ENCODE measurements around the gene KRT27. TPM values are rescaled to one million over a fixed set of nuclear protein-coding genes. Genes with fewer than 3 reads are reported as not detected.
A peak's percentile ranks its signal among the peaks of the same experiment; 100 is the strongest.
"Not testable (repeated sequence)": the region's sequence is repeated elsewhere in the genome, so short reads cannot be mapped to it uniquely, and the experiment has no call there.

Gene KRT27, protein sequence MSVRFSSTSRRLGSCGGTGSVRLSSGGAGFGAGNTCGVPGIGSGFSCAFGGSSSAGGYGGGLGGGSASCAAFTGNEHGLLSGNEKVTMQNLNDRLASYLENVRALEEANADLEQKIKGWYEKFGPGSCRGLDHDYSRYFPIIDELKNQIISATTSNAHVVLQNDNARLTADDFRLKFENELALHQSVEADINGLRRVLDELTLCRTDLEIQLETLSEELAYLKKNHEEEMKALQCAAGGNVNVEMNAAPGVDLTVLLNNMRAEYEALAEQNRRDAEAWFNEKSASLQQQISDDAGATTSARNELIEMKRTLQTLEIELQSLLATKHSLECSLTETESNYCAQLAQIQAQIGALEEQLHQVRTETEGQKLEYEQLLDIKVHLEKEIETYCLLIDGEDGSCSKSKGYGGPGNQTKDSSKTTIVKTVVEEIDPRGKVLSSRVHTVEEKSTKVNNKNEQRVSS
- polyA plus RNA-seq (ENCODE audit: insufficient read length in 10 of 10): not detected
- long read RNA-seq, donor 1: 0 reads
- long read RNA-seq, donor 2: 0 reads
- long read RNA-seq, donor 3: 0 reads
- long read RNA-seq, donor 4: 0 reads
- long read RNA-seq, donor 5: 0 reads
- long read RNA-seq, donor 6: 0 reads
- long read RNA-seq, donor 7: 0 reads
- long read RNA-seq, donor 8: 0 reads
- long read RNA-seq, donor 9: 0 reads

DNA sequence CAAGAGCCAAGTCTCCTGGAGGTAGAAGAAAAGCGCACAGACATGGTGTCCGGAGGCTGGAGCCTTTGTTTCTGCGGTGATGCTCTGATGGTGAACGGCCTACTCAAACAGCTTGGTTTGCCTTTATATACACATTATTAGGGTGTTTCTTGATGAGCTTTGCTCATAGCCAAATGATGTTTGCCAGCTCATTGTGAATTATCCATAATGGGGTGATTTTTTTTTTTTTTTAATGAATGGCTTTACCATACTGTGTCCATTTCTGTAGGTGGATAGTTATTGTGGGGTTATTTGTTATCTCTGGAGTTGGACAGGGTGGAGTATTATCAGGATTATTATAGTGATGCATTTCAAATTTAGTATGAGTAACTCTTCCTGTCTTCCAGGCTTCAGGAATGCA is at the start of gene KRT27:
Gene KRT27, minus strand, starts transcription at position 101 of the 400 bp plus-strand sequence. Its CDS starts 57 bp downstream, at position 44.
- DNase-seq: no peak

DNA sequence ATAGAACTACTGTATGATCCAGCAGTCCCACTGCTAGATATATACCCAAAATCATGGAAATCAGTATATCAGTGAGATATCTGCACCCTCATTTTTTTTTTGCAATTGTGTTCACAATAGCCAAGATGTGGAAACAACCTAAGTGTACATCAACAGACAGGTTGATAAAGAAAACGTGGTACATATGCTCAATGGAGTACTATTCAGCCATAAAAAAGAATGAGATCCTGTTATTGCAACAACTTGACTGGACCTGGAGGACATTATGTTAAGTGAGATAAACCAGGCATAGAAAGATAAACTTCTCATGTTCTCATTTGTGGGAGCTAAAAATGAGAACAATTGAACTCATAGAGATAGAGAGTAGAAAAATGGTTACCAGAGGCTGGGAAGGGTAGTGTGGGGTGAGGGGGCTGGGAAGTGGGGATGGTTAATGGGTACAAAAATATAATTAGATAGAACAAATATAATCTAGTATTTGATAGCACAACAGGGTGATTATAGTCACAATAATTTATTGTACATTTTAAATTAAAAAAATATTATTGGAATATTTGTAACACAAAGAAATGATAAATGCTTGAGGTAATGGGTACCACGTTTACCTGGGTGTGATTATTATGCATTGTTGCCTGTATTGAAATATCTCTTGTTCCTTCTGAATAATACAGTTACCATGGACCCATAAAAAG is 47.9 kb upstream of the KRT27 start:
- no peak for DNase-seq

DNA sequence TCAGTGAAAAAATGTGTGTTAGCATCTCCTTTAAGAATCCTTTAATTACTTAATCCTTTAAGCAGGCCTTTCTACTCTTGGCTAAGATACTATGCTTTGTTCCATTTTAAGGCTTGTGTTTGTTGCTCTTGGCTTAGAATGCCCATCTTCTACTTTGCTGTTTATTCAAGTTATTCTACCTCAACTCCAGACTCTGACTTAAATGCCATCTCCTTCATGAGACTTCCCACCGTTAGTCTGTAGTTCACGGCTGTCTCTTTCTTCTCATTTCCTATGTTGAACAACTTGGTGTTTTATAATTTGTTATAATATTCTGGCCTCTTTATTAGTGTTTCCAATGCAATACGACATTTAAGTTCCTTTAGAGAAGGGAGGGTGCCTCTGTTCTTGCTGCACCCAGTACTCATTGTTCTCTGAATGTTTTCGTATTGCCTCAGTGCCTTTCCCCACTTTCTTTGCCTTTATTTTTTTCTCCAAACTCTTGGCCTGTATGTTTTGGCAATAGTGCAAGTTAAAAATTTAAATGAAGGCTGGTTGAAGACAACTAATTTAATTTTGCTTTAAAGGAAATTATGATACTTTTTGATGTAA is 46.2 kb upstream of the KRT27 start:
- no peak for DNase-seq

DNA sequence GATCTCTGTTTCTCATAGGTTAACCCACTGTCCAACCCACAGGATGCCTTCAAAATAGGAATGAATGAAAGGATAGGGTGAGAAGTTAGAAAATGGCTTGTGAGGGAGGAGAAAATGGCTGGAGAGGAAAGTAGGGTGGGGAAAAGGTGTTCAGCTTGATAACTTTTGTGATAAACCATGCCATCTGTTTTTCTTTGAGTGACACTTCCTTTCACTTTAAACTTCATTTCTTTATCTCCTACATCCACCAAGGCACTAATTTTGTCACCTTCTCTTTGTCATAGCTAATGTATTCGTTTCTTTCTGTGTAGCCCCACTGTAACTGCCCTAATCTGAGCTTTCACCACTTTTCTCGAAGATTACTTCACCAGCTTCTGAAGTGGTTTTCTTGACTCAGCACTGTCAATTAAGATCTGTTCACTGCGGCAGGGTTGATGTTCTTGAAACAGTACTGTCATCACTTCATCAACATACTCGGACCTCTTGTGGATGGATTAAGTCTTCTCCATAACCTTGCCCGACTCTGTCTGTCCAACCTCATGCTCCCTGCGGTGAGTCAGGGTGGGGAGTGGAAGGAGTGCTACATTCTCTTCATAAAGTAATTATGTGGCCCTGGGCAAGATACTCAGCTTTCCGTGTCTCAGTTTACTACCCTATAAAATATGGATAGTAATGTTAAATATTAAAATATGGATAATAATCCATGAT is 45.5 kb upstream of the KRT27 start:
- no peak for DNase-seq

DNA sequence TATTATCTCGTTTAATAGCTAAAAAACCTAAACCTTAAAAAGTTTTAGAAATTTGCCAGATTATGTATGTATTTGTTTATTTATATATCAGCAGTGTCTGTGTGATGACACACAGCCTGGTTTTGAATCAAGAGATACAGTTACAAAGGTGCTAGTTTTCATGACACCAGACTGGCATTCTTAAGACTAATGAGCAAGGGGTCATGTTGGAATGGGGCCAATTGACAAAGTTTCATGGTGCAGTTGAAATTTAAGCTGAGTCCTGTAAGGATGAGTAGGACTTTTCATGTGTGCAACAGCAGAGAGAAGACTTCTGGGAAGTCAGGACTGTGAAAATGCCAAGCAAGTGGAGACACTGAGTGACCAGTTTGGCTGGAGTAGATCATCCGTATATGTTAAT is 43.2 kb upstream of the KRT27 start:
- DNase-seq: no peak

DNA sequence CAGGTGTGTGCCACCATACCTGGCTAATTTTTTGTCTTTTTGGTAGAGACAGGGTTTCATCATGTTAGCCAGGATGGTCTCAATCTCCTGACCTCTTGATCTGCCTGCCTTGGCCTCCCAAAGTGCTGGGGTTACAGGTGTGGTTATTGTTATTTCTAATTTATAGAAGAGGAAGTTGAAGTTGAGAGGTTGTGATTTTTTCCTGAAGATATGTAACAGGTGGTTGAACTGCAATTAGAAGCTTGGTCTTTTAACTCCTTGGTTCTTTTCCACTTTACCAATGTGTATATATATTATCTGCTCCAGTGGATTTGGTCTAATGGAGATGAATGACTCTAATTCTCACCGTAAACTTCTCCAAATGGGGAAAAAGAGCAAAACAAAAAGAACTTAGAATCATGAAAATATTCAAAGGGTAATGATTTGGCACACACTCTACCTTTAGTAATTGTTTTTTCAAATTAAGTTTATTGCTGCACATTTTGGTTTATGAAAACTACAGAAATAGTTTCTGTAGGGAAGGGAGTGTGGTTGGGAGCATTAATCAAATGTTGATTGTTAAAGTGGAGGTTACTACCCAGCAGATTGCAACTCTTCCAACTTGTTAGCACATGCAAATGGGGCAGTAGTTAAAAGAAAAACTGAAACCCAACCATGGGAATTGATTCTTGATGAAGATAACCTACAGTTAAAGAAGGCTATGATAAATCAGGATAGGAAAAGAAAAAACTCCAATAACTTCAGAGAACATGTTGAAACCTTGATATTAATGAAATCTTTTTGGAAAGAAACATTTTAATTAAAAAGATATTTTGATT is 41.9 kb upstream of the KRT27 start:
- no peak for DNase-seq

DNA sequence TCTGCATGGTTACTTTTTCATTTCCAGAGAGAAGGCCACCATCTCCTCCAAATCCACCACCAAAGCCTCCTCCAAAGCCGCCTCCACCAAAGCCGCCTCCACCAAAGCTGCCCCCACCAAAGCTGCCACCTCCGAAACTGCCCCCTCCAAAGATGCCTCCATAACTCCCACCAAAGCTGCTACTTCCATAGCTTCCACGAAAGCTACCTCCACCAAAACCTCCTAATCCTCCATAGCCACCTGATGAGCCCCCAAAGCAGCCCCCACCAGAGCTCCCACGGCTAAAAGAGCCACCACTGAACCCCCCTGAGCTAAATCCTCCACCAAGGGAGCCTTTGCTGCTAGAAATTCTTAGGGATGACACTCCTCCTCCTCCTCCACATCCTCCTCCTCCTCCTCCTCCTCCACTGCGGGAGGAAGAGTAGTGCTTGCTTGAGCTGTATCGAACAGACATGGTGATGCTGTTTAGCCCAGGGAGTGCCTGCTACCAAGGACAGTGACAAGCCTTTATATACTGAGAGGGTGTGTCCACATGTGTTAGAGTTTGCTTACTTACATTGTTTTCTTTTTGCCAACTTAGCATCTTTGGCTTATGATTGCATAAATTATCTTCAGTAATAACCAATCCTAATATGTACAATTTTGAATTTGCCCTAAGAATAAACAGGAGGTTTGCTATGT is 39.9 kb upstream of the KRT27 start, which contains the start of gene KRT10:
Gene KRT10, minus strand, starts transcription at position 483 of the 681 bp plus-strand sequence. Its CDS starts 29 bp downstream, at position 454.
- no peak for DNase-seq

DNA sequence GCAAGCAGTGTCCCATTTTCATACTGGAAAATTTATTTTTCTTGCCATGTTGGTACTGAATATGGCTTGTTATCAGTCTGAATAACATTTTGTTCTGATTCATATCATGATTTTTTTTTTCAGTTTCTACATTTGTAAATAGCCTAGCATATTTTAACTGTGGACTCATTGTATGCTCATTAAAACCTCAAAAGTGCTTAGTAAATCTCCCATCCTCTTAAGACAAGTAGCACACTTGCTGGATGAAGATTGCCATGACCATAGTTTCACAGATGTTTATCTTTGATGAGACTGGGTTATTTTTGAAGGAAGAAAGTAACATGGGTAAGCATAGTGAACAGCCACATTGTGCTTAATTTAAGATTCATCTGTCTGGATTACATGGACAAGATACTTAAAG is 39.2 kb upstream of the KRT27 start:
- DNase-seq: no peak

DNA sequence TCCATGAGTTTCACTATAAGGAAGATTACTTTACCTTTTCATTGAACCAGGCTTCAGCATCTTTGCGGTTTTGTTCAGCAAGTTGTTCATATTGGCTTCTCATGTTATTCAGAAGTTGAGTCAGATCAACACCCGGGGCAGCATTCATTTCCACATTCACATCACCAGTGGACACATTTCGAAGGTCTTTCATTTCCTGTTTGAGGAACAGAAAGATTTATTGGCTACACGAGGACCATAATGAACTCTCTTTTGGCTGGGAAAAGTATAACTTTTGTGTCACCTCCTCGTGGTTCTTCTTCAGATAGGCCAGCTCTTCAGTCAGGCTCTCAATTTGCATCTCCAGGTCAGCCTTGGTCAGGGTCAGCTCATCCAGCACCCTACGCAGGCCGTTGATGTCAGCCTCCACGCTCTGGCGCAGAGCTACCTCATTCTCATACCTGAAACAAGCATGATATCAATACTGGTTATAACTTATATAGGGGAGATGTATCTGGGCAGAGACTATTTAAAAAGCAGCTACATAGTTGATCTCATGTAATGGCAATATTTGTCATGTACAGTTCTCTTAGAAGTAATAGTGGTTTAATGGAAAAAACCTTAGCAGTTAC is 38.0 kb upstream of the KRT27 start:
- no peak for DNase-seq

DNA sequence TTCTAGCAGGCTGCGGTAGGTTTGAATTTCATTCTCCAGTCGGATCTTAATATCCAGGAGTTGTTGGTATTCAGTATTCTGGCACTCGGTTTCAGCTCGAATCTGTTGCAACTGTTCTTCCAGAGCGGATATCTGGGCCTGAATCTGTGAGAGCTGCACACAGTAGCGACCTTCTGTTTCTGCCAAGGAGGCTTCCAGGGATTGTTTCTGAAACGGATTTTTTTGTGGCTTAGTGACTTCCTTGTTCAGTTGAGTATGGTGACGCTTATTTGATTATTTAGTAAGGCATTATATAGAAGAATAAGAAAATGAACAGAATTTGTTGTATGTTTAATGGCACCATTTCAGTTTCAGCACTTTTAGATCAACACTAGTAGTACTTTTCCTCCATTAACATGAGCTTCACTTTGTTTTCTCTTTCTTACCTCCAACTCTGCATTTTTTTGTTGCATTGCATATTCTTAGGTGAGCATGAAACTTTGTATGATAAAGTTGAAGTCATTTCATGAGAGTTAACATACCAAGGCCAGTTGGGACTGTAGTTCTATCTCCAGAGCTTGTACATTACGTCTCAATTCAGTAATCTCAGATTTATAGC is 37.3 kb upstream of the KRT27 start:
- peak; percentile 9 to 61 (median 26) for DNase-seq

DNA sequence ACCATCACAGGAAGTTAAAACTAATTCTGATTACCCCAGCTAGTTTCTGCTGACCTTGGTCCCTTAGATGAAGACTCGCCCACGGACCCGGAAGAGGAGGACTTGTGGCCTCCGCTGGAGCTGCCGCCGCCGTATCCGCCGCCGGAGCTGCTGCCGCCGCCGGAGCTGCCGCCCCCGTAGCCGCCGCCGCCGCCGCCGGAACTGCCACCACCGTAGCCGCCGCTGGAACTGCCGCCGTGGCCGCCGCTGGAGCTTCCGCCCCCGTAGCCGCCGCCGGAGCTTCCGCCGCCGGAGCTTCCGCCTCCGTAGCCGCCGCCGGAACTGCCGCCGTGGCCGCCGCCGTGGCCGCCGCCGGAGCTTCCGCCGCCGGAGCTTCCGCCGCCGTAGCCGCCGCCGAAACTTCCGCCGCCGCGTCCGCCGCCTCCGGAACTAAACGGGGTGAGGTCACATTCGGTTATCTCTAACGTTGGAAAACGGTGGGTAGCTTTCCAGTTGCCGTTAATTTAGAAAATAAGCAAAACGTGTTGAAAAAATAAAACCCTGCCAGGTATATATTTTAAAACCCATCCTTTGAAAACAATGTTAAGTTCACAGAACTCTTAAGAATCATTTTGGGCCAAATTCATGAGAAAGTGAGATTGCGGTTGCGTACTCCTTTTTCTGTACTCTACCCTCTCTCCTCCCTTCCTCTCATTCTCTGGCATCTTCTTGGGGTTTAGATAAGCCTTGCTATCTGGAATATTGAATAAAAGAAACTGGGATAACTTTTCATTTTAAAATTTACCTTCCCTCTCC is 36.6 kb upstream of the KRT27 start:
- peak; percentile 80 to 94 (median 85) for DNase-seq

DNA sequence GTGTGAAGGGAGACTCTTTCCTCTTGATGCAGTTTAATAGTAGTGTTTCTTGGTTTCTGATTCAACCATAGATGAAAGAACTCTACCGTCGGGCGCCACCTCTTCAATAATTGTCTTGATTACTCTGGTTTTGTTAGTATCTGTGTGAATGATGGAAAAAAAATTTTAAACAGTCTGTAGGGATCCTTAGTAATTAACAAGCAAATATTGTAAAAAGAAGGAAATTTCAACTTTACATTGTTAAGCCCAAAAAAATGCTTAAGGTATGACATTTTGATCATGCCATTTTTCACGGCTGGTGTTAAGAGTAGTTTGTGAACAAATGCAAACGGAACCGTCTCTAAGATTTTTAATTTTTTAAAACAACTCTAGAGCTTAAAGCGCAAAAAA is 36.0 kb upstream of the KRT27 start:
- DNase-seq: peak in 1 of 3 donors; percentile 6

DNA sequence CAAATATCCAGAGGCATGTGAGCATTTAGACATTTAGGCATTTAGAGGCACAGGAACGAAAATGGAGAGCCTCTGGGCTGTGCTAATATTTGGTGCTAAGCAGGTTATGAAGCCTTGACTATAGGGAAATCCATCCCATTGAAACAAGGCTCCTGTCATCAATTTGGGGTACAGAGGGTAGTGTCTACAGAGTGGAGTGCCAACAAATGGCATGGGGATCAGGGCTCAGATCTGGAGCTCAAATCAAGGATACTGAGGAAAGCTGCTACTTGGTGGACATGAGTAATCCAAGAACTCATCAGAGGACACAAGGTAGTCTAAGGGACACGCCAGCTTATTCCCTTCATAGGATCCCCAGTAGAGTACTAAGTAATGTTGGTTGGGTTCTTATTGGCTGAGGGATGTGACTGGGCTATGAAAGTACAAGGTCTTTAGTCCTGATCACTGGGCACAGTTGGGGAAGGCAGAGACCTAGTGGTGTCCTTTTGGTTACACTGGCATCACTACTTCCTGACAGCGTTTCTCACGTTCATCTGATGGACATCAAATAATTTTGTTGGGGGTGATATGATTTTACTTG is 34.8 kb upstream of the KRT27 start:
- DNase-seq: no peak

DNA sequence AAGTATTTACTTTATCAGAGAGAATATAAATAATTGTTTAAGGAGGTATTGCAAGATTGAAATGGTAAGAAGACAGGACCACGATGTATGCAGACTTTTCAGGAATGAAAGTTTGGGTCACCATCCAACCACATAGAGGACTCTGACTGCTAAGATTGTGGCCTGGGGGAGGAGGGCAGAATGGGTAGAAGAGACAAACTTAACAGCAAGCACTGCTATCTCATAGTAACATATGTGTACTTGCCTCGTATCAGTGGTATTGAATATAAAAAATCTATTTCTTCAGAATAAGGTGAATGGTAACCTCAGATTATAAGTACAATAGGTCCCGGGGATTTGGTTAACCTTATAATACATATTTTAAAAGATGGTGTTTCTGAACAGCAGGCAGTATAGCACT is 34.2 kb upstream of the KRT27 start:
- DNase-seq: no peak

DNA sequence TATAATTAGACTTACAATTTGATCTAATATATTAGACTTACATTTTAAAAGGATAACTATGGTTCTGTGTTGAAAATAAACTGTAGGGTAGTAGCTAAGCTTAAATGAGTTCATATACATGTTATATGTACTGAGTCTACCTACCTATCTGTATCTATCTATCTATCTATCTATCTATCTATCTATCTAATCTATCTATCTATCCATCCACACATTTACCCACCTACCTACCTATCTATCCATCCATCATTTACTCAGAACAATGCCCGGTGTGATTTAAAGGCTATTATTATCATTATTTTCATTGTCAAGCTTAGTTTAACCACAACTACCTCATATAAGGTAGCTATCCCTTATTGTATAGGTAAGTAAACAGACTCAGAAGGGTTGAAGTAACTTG is 33.0 kb upstream of the KRT27 start:
- no peak for DNase-seq

DNA sequence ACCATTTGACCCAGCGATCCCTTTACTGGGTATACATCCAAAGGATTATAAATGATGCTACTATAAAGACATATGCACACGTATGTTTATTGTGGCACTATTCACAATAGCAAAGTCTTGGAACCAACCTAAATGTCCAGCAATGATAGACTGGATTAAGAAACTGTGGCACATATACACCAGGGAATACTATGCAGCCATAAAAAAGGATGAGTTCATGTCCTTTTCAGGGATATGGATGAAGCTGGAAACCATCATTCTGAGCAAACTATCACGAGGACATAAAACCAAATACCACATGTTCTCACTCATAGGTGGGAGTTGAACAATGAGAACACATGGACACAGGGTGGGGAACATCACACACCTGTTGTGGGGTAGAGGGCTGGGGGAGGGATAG is 32.3 kb upstream of the KRT27 start:
- DNase-seq: not testable (repeated sequence)

DNA sequence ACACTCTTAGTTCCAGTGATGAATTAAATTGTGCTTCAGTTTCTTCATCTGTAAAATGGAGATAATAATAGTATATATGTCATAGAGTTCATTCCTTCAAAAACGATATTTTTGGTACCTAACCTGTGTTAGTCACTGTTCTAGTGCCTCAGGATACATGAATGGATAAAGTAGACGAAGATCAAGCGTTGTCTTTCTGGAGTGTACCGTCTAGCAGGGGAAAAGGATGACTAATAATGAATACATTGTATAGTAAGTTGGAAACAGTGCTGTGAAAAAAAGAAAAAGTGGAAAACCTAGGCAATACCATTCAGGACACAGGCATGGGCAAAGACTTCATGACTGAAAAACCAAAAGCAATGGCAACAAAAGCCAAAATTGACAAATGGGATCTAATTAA is 31.5 kb upstream of the KRT27 start:
- no peak for DNase-seq

DNA sequence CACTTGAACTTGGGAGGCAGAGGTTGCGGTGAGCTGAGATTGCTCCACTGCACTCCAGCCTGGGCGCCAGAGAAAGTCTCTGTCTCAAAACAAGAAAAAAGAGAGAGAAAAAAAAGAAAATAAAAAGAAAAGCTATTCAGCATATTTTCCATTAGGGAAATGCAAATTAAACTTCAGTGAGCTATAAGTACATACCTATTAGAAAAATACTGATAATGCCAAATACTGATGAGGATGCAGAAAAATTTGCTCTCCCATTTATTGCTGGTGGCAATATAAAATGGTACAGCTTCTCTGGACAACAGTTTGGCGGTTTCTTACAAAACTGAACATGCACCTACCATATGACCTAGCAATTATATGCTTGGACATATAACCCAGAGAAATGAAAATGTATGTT is 30.3 kb upstream of the KRT27 start:
- DNase-seq: no peak
